Activated gamma-delta T cell treated with Interleukin-2 at 50 U/mL for 16 hours (primary cell): ENCODE data around the gene MRPS12.

ENCODE experiments used
- DNase-seq: peaks from one replicate; pipeline ENCODE4 v3.0.0-alpha.2; 2020

MRPS12 gene

DNA sequence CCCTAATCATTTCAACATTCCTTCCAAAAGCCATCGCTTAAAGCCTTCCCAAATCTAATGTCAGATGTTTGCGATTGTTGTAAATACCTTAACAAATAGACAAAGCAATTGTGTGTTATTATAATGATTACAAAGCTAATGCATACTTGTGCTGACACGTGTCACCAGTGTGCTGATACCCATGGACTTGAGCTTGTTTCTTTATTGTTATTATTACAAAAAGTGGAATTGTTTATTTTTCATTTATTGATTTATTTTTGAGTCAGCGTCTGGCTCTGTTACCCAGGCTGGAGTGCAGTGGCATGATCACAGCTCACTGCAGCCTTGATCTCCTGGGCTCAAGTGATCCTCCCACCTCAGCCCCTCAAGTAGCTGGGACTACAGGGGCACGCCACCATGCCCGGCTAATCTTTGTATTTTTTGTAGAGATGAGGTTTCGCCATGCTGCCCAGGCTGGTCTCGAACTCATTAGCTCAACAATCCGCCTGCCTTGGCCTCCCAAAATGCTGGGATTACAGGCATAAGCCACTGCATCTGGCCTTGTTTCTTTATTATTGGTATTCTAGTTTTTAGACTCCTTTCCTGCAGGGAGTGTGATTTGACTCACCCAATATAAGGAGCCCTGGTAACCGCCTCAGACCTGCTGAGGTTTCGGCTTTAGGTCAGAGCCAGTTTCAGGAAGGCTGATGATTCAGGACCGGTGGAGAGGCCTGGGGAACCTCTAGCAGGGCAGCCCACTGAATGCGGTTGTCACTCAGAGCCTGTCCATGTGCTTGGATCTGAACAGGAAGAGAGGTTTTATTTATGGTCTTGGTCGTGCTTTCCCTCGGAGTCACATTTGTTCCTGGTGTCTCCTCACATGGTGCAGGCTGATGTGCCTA is 46.9 kb downstream of the MRPS12 start:
- DNase-seq = no peak

- no peak for DNase-seq
These were observed 47.6 kb downstream of the MRPS12 start for GRCh38 chr19:38978326-38978689.

- DNase-seq = no peak
These were observed 49.1 kb downstream of the MRPS12 start for GRCh38 chr19:38979812-38980211.

- no peak for DNase-seq
These were observed 50.0 kb downstream of the MRPS12 start for GRCh38 chr19:38980583-38981374.
